ENCODE results near the gene CCDC110.

Gene CCDC110

GRCh38 chr4:185473247-185473646, 1.7 kb upstream of the CCDC110 start:
- Histone ChIP-seq H2BK5ac (ENCODE audit: low read depth, low read length, poor library complexity, severe bottlenecking) (no peak overlapping the region), H2BK120ac (ENCODE audit: low read depth, low read length) (no peak overlapping the region), H3K23ac (ENCODE audit: low read length in 2 of 2) (no peak overlapping the region), H4K8ac (ENCODE audit: low read length) (no peak overlapping the region), H3K4me1 (ENCODE audit: control insufficient read depth, insufficient read depth, low read depth, low read length) (peaks cover 8% of the 10 kb centered on the region), H3K18ac (ENCODE audit: low read depth in 1 of 2, low read length in 2 of 2) (no peak overlapping the region), H3K9ac (ENCODE audit: low read length) (no peak overlapping the region), H3K36me3 (ENCODE audit: control insufficient read depth in 1 of 2, insufficient read depth in 2 of 2, low read depth in 1 of 2, low read length in 2 of 2) (no peaks in the 10 kb centered on the region), H3K4me2 (ENCODE audit: low read length, poor library complexity, severe bottlenecking) (no peak overlapping the region), H3K27ac (ENCODE audit: low read length, poor library complexity, severe bottlenecking) (no peak overlapping the region), H2BK12ac (ENCODE audit: low read length in 2 of 2) (no peak overlapping the region), H2AK5ac (ENCODE audit: low read length, severe bottlenecking) (no peak overlapping the region), H3K27me3 (ENCODE audit: control insufficient read depth in 1 of 2, insufficient read depth in 1 of 2, low read length in 2 of 2) (peaks cover 6 to 15% of the 10 kb centered on the region in 2 experiments), H3K79me1 (replicated peaks; ENCODE audit: low read length, poor library complexity, severe bottlenecking) (no peaks in the 10 kb centered on the region), H2AFZ (ENCODE audit: low read depth, low read length) (no peak overlapping the region), H3K4ac (ENCODE audit: low read depth in 1 of 2, low read length in 2 of 2) (no peak overlapping the region), H2BK15ac (ENCODE audit: low read depth, poor library complexity, severe bottlenecking) (no peak overlapping the region), H3K14ac (ENCODE audit: low read length in 2 of 2) (no peak overlapping the region), H3K9me3 (ENCODE audit: control insufficient read depth, low read length) (no peaks in the 10 kb centered on the region), H4K91ac (ENCODE audit: low read length) (no peak overlapping the region), H3K4me3 (ENCODE audit: insufficient read depth in 1 of 2, low read depth in 1 of 2, low read length in 2 of 2) (no peak overlapping the region)
- 91% methylated on average over 8 of the region's 8 CpGs for WGBS
- DNase-seq: no peak

- no peak overlapping the region for H2BK15ac ChIP-seq (ENCODE audit: low read depth, poor library complexity, severe bottlenecking)
- H3K27ac ChIP-seq (ENCODE audit: low read length, poor library complexity, severe bottlenecking): no peak overlapping the region
- H4K8ac ChIP-seq (ENCODE audit: low read length): no peak overlapping the region
- H3K4me2 ChIP-seq (ENCODE audit: low read length, poor library complexity, severe bottlenecking): peak overlapping the region; percentile 98
- WGBS: 75% methylated on average over 7 of the region's 10 CpGs
- H3K14ac ChIP-seq (ENCODE audit: low read length in 2 of 2): no peak overlapping the region
- no peak overlapping the region for H2BK120ac ChIP-seq (ENCODE audit: low read depth, low read length)
- H4K91ac ChIP-seq (ENCODE audit: low read length): no peak overlapping the region
- H2AK5ac ChIP-seq (ENCODE audit: low read length, severe bottlenecking): no peak overlapping the region
- peaks cover 6 to 19% of the 10 kb centered on the region in 2 experiments for H3K27me3 ChIP-seq (ENCODE audit: control insufficient read depth in 1 of 2, insufficient read depth in 1 of 2, low read length in 2 of 2)
- H2BK12ac ChIP-seq (ENCODE audit: low read length in 2 of 2): no peak overlapping the region
- no peak overlapping the region for H3K18ac ChIP-seq (ENCODE audit: low read depth in 1 of 2, low read length in 2 of 2)
- no peak overlapping the region for H3K4ac ChIP-seq (ENCODE audit: low read depth in 1 of 2, low read length in 2 of 2)
- peaks cover 8% of the 10 kb centered on the region for H3K4me1 ChIP-seq (ENCODE audit: control insufficient read depth, insufficient read depth, low read depth, low read length)
- H3K4me3 ChIP-seq (ENCODE audit: insufficient read depth in 1 of 2, low read depth in 1 of 2, low read length in 2 of 2): peak overlapping the region in 1 of 2 experiments; percentile 81
- peak overlapping the region; percentile 88 for H3K9ac ChIP-seq (ENCODE audit: low read length)
- no peak overlapping the region for H2AFZ ChIP-seq (ENCODE audit: low read depth, low read length)
- no peaks in the 10 kb centered on the region for H3K36me3 ChIP-seq (ENCODE audit: control insufficient read depth in 1 of 2, insufficient read depth in 2 of 2, low read depth in 1 of 2, low read length in 2 of 2)
- no peak overlapping the region for H3K23ac ChIP-seq (ENCODE audit: low read length in 2 of 2)
- no peaks in the 10 kb centered on the region for H3K79me1 ChIP-seq (replicated peaks; ENCODE audit: low read length, poor library complexity, severe bottlenecking)
- H3K9me3 ChIP-seq (ENCODE audit: control insufficient read depth, low read length): no peaks in the 10 kb centered on the region
- no peak for DNase-seq
- H2BK5ac ChIP-seq (ENCODE audit: low read depth, low read length, poor library complexity, severe bottlenecking): no peak overlapping the region
These were observed 590 bp upstream of the CCDC110 start for GRCh38 chr4:185472103-185472542.

GRCh38 chr4:185470501-185471195, 885 bp downstream of the CCDC110 start:
- no peak overlapping the region for H2BK120ac ChIP-seq (ENCODE audit: low read depth, low read length)
- peak overlapping the region; percentile 99 for H2AFZ ChIP-seq (ENCODE audit: low read depth, low read length)
- H3K4me1 ChIP-seq (ENCODE audit: control insufficient read depth, insufficient read depth, low read depth, low read length): peaks cover 8% of the 10 kb centered on the region
- H3K9ac ChIP-seq (ENCODE audit: low read length): peak overlapping the region; percentile 92
- peak overlapping the region; percentile 14 for H4K91ac ChIP-seq (ENCODE audit: low read length)
- peak overlapping the region; percentile 62 to 96 for H3K4me3 ChIP-seq (ENCODE audit: insufficient read depth in 1 of 2, low read depth in 1 of 2, low read length in 2 of 2)
- peak overlapping the region; percentile 79 for H3K4me2 ChIP-seq (ENCODE audit: low read length, poor library complexity, severe bottlenecking)
- H2BK15ac ChIP-seq (ENCODE audit: low read depth, poor library complexity, severe bottlenecking): no peak overlapping the region
- H3K23ac ChIP-seq (ENCODE audit: low read length in 2 of 2): peak overlapping the region in 1 of 2 experiments; percentile 86
- H3K79me1 ChIP-seq (replicated peaks; ENCODE audit: low read length, poor library complexity, severe bottlenecking): no peaks in the 10 kb centered on the region
- peak overlapping the region; percentile 6 to 86 for H3K18ac ChIP-seq (ENCODE audit: low read depth in 1 of 2, low read length in 2 of 2)
- H3K4ac ChIP-seq (ENCODE audit: low read depth in 1 of 2, low read length in 2 of 2): peak overlapping the region in 1 of 2 experiments; percentile 22
- DNase-seq: peak; percentile 26
- H3K27me3 ChIP-seq (ENCODE audit: control insufficient read depth in 1 of 2, insufficient read depth in 1 of 2, low read length in 2 of 2): peaks cover 6 to 19% of the 10 kb centered on the region in 2 experiments
- 15% methylated on average over 24 of the region's 41 CpGs for WGBS
- H2BK5ac ChIP-seq (ENCODE audit: low read depth, low read length, poor library complexity, severe bottlenecking): no peak overlapping the region
- H2AK5ac ChIP-seq (ENCODE audit: low read length, severe bottlenecking): no peak overlapping the region
- H2BK12ac ChIP-seq (ENCODE audit: low read length in 2 of 2): peak overlapping the region in 1 of 2 experiments; percentile 37
- peak overlapping the region; percentile 1 for H4K8ac ChIP-seq (ENCODE audit: low read length)
- H3K9me3 ChIP-seq (ENCODE audit: control insufficient read depth, low read length): no peaks in the 10 kb centered on the region
- H3K27ac ChIP-seq (ENCODE audit: low read length, poor library complexity, severe bottlenecking): peak overlapping the region; percentile 2
- no peaks in the 10 kb centered on the region for H3K36me3 ChIP-seq (ENCODE audit: control insufficient read depth in 1 of 2, insufficient read depth in 2 of 2, low read depth in 1 of 2, low read length in 2 of 2)
- H3K14ac ChIP-seq (ENCODE audit: low read length in 2 of 2): peak overlapping the region in 1 of 2 experiments; percentile 73

- Histone ChIP-seq H3K4me3 (ENCODE audit: insufficient read depth in 1 of 2, low read depth in 1 of 2, low read length in 2 of 2) (no peak overlapping the region), H2AK5ac (ENCODE audit: low read length, severe bottlenecking) (no peak overlapping the region), H2AFZ (ENCODE audit: low read depth, low read length) (no peak overlapping the region), H3K9ac (ENCODE audit: low read length) (no peak overlapping the region), H3K9me3 (ENCODE audit: control insufficient read depth, low read length) (no peaks in the 10 kb centered on the region), H3K79me1 (replicated peaks; ENCODE audit: low read length, poor library complexity, severe bottlenecking) (no peaks in the 10 kb centered on the region), H2BK15ac (ENCODE audit: low read depth, poor library complexity, severe bottlenecking) (no peak overlapping the region), H3K27ac (ENCODE audit: low read length, poor library complexity, severe bottlenecking) (no peak overlapping the region), H3K4ac (ENCODE audit: low read depth in 1 of 2, low read length in 2 of 2) (no peak overlapping the region), H3K4me1 (ENCODE audit: control insufficient read depth, insufficient read depth, low read depth, low read length) (peaks cover 8% of the 10 kb centered on the region), H3K36me3 (ENCODE audit: control insufficient read depth in 1 of 2, insufficient read depth in 2 of 2, low read depth in 1 of 2, low read length in 2 of 2) (no peaks in the 10 kb centered on the region), H4K91ac (ENCODE audit: low read length) (no peak overlapping the region), H2BK120ac (ENCODE audit: low read depth, low read length) (no peak overlapping the region), H2BK5ac (ENCODE audit: low read depth, low read length, poor library complexity, severe bottlenecking) (no peak overlapping the region), H3K4me2 (ENCODE audit: low read length, poor library complexity, severe bottlenecking) (no peak overlapping the region), H2BK12ac (ENCODE audit: low read length in 2 of 2) (peak overlapping the region; percentile 1 to 11), H3K14ac (ENCODE audit: low read length in 2 of 2) (no peak overlapping the region), H4K8ac (ENCODE audit: low read length) (no peak overlapping the region), H3K23ac (ENCODE audit: low read length in 2 of 2) (no peak overlapping the region), H3K27me3 (ENCODE audit: control insufficient read depth in 1 of 2, insufficient read depth in 1 of 2, low read length in 2 of 2) (peaks cover 6 to 19% of the 10 kb centered on the region in 2 experiments), H3K18ac (ENCODE audit: low read depth in 1 of 2, low read length in 2 of 2) (no peak overlapping the region)
- 76% methylated on average over 5 of the region's 9 CpGs for WGBS
- DNase-seq: no peak
These were observed 1.9 kb downstream of the CCDC110 start for GRCh38 chr4:185469580-185470154.
